ENCODE measurements around the gene NRXN3. TPM values are rescaled to one million over a fixed set of nuclear protein-coding genes. Genes with fewer than 3 reads are reported as not detected.

The NRXN3 gene
- polyA plus RNA-seq, 1 experiment, result 1.1 TPM

DNA sequence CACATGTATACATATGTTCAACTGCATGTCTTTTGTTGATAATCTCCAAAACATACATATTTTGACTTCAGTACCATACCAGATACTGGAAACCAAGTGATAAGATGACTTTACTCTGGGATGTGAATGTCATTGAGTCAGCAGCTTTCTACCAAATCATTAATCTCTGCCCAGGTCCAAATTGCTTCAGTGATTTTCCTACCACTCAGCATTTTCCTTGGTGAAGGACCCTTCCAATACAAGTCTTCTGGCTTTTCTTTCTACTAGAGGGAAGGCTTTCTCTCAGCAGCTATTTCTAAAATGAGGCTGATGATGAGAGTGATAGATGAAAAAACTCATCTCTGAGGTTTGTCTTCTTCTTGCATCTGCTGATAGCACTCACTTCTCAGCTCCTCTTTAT lies 1008.5 kb downstream of the NRXN3 start:
- DNase-seq (ENCODE audit: low read depth, low spot score), result no peak
- ChIA-PET POLR2A (no interaction called here), CTCF (interaction anchor here (0.8 kb wide), 1 partner anchor 24 kb away, joined by 3 read pairs; no protein-coding TSS in a partner anchor)
- TF ChIP-seq, protein P1, sequence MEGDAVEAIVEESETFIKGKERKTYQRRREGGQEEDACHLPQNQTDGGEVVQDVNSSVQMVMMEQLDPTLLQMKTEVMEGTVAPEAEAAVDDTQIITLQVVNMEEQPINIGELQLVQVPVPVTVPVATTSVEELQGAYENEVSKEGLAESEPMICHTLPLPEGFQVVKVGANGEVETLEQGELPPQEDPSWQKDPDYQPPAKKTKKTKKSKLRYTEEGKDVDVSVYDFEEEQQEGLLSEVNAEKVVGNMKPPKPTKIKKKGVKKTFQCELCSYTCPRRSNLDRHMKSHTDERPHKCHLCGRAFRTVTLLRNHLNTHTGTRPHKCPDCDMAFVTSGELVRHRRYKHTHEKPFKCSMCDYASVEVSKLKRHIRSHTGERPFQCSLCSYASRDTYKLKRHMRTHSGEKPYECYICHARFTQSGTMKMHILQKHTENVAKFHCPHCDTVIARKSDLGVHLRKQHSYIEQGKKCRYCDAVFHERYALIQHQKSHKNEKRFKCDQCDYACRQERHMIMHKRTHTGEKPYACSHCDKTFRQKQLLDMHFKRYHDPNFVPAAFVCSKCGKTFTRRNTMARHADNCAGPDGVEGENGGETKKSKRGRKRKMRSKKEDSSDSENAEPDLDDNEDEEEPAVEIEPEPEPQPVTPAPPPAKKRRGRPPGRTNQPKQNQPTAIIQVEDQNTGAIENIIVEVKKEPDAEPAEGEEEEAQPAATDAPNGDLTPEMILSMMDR (IDR thresholded peaks at IDR 0.05; ENCODE audit: low read depth, low read length), result no peak
- Histone ChIP-seq H3K4me3 (ENCODE audit: low read depth, low read length) (no peak overlapping the region), H3K9me3 (ENCODE audit: control insufficient read depth, insufficient read depth, low read length) (no peaks in the 10 kb centered on the region), H3K27me3 (ENCODE audit: control insufficient read depth, insufficient read depth, low read length) (no peaks in the 10 kb centered on the region), H3K27ac (ENCODE audit: low read depth, low read length) (no peak overlapping the region)

DNA sequence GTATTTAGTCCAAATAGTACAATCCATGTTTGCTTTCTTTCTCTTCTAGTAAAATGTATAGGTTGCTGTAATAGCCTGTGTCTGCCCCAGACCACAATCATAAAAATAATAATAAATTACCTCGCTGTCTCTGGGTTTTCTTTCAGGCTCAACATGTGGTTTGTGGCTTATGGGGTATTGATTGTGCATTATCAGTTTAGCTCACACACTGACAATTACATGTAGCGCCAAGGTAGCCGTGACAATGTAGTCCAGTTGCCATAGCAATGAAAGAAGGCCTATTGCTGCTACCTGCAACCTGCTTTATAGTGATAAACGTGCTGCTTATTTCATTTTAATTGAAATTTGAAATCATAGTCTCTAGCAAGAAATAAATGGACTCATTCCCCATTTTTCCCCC lies 1009.8 kb downstream of the NRXN3 start:
- H3K27ac ChIP-seq (ENCODE audit: low read depth, low read length), result no peak overlapping the region
- TF ChIP-seq, protein P1 (IDR thresholded peaks at IDR 0.05; ENCODE audit: low read depth, low read length), result no peak
- POLR2A ChIA-PET, result interaction anchor here (0.6 kb wide), 1 partner anchor 1697 kb away, joined by 3 read pairs; no protein-coding TSS in a partner anchor
- no peak overlapping the region for H3K4me3 ChIP-seq (ENCODE audit: low read depth, low read length)
- no peaks in the 10 kb centered on the region for H3K9me3 ChIP-seq (ENCODE audit: control insufficient read depth, insufficient read depth, low read length)
- H3K27me3 ChIP-seq (ENCODE audit: control insufficient read depth, insufficient read depth, low read length), result no peaks in the 10 kb centered on the region
- DNase-seq (ENCODE audit: low read depth, low spot score), result no peak
- CTCF ChIA-PET, result no interaction called here

DNA sequence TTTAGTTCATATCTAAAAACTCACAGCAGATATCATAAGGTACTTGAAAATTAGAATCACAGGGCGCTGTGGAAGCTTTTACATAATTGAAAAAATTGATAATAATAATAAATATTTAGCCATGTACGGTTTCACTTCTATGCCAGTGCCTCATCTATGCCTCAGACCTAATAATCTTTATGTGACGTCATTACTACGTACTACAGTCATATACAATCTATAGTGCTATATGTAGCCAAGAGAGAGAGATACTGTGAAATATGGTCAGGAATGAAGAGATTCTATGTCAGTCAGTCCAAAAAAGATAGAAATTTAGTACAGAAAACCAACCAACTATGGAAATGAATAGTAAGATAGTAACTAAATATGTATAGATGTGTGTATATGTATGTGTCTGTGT lies 1010.5 kb downstream of the NRXN3 start:
- Histone ChIP-seq H3K4me3 (ENCODE audit: low read depth, low read length) (no peak overlapping the region), H3K9me3 (ENCODE audit: control insufficient read depth, insufficient read depth, low read length) (no peaks in the 10 kb centered on the region), H3K27me3 (ENCODE audit: control insufficient read depth, insufficient read depth, low read length) (no peaks in the 10 kb centered on the region), H3K27ac (ENCODE audit: low read depth, low read length) (no peak overlapping the region)
- DNase-seq (ENCODE audit: low read depth, low spot score), result no peak
- TF ChIP-seq, protein P1 (IDR thresholded peaks at IDR 0.05; ENCODE audit: low read depth, low read length), result no peak
- CTCF ChIA-PET, result interaction anchor here (0.6 kb wide), 1 partner anchor 247 kb away, joined by 4 read pairs; no protein-coding TSS in a partner anchor
- POLR2A ChIA-PET, result interaction anchor here (0.6 kb wide), 1 partner anchor 1696 kb away, joined by 3 read pairs; no protein-coding TSS in a partner anchor

DNA sequence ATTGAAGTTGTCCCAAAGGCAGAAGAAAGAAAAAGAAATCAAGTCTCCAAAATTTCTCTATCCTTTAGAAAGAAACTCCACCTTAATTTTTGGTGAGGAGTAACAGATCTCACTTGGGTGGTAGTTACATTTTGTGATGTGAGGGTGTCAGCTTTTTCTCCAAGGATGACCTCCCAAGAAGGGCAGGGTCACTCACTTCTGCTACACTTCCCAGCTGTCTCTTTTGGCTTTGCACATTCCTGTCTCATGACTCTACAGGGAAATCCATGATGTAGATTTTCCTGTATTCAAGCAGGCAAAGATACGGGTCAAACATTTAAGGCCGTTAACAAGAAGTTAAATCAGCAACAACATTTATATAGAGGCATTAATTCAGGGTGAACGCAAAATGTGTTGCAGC lies 1016.4 kb downstream of the NRXN3 start:
- Histone ChIP-seq H3K27ac (ENCODE audit: low read depth, low read length) (no peak overlapping the region), H3K9me3 (ENCODE audit: control insufficient read depth, insufficient read depth, low read length) (no peaks in the 10 kb centered on the region), H3K4me3 (ENCODE audit: low read depth, low read length) (no peak overlapping the region), H3K27me3 (ENCODE audit: control insufficient read depth, insufficient read depth, low read length) (no peaks in the 10 kb centered on the region)
- CTCF ChIA-PET, result no interaction called here
- POLR2A ChIA-PET, result no interaction called here
- DNase-seq (ENCODE audit: low read depth, low spot score), result no peak
- TF ChIP-seq, protein P1 (IDR thresholded peaks at IDR 0.05; ENCODE audit: low read depth, low read length), result no peak

DNA sequence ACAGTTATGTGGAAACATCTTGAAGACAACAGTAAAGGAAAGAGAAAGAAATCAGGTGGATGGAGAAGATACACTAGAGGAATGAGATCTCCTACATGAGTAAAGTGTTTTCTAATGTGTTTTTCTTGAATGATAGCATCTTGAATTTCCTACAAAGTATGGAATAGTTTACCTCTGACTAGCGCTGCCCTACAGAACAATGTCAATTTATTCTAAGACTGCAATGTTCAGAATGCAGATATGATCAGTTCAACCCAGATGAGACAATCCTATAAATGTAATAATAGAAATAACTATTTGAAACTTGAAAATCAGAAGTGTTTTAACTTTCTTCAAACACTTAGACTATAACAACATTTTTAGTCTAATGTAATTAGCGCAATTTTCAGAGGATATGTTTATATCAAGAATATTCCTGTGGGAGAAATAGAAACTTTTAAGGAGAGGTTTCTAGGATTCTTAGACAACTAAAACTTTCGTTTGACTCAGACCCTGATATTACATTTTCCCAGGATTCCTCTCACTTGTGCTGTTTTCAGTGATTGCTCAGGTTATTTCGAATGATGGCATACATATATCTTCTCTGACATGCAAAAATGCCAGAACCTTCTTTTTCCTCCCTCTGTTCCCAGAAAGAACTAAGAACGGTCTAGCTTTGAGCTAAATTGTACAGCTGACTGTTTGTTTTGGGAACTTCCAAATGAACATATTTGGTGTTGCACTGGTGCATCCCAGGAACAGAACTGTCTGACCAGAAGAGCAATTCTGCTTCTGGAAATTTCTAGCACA lies 1023.7 kb downstream of the NRXN3 start:
- Histone ChIP-seq H3K27ac (ENCODE audit: low read depth, low read length) (no peak overlapping the region), H3K9me3 (ENCODE audit: control insufficient read depth, insufficient read depth, low read length) (no peaks in the 10 kb centered on the region), H3K4me3 (ENCODE audit: low read depth, low read length) (no peak overlapping the region), H3K27me3 (ENCODE audit: control insufficient read depth, insufficient read depth, low read length) (no peaks in the 10 kb centered on the region)
- DNase-seq (ENCODE audit: low read depth, low spot score), result no peak
- POLR2A ChIA-PET, result no interaction called here
- TF ChIP-seq, protein P1 (IDR thresholded peaks at IDR 0.05; ENCODE audit: low read depth, low read length), result no peak
- CTCF ChIA-PET, result no interaction called here

Measured in AG04450 (cell line).